ENCODE measurements around the gene LKAAEAR1.

DNA sequence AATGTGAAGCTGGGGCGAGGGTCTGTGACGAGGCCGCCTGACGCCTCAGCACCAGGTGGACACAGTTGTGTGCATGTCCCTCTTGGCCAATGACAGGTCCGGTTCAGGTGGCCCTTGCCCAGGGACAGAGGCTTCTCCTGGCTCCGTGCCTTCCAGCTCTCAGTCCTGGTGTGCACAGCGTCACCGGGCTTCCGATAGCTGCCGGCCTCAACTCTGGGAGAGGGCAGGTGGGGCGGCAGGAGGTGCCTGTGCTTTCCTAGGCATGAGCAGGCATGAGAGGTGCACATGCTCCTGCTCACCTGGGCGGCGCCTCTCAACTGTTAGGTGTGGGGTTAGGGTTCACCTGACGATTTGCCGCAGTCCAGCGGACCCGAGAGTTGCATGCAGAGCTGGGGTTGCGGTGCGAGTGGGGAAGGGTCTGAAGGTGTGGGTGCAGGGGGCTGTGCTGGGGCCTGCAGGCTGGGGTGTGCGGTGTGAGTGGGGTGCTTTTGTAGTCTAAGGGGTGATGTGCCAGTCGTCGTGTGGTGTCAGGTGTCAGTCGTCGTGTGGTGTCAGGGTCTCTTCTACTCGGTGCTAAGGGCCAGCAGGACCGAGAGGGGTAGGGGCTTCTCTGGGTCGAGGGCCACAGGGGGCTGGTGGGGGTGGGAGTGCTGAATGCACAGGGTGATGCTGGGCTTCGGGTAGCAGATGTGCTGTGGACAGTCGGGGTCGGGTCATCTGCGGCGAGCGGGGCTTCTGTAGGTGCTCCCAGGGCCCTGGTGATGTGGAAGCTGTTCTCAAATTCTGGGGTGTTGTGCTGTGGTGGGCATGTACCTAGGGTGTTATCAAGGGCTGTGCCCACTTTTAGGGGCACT lies 31.0 kb downstream of the LKAAEAR1 start:
- TF ChIP-seq CTCF (IDR thresholded peaks at IDR 0.05; ENCODE audit: low read depth, low read length) = no peak
- no peak for TF ChIP-seq POLR2A (IDR thresholded peaks at IDR 0.05; ENCODE audit: extremely low read depth, insufficient read length)
- TF ChIP-seq MAX (IDR thresholded peaks at IDR 0.05; ENCODE audit: low read depth, low read length) = no peak
- TF ChIP-seq MYC (IDR thresholded peaks at IDR 0.05; ENCODE audit: low read depth, low read length) = no peak
